LNCaP clone FGC (cell line): ENCODE measurements around the gene OGDHL.

Experiments
- DNase-seq: peaks from one replicate; pipeline ENCODE4 v3.0.0-alpha.2; 2011; ENCODE audit warnings: low read depth
- H3K4me3 ChIP-seq: 2 replicates; pipeline ENCODE4 v1.5.1; 2011; ENCODE audit warnings: mild to moderate bottlenecking, low read depth, low read length, control low read depth
- CTCF ChIP-seq: IDR thresholded peaks from 2 replicates; pipeline ENCODE4 v1.5.1; 2012; ENCODE audit warnings: mild to moderate bottlenecking; ENCODE audit not compliant: control insufficient read depth, insufficient read depth; ENCODE audit errors: extremely low read depth

Gene OGDHL

GRCh38 chr10:49691588-49691987 lies 70.5 kb downstream of the OGDHL start:
- TF ChIP-seq CTCF, result no peak
- H3K4me3 ChIP-seq, result no peak overlapping the region
- DNase-seq, result no peak

- TF ChIP-seq CTCF, result no peak
- H3K4me3 ChIP-seq, result no peak overlapping the region
- DNase-seq, result no peak
Observed at GRCh38 chr10:49690698-49691356, 71.3 kb downstream of the OGDHL start.

- no peak for DNase-seq
- no peak overlapping the region for H3K4me3 ChIP-seq
- TF ChIP-seq CTCF, result no peak
Observed at GRCh38 chr10:49689882-49690510, 72.1 kb downstream of the OGDHL start.

- DNase-seq, result no peak
- H3K4me3 ChIP-seq, result no peak overlapping the region
- no peak for TF ChIP-seq CTCF
Observed at GRCh38 chr10:49688920-49689319, 73.2 kb downstream of the OGDHL start.

GRCh38 chr10:49688261-49688846 lies 73.8 kb downstream of the OGDHL start:
- no peak overlapping the region for H3K4me3 ChIP-seq
- no peak for TF ChIP-seq CTCF
- no peak for DNase-seq

- no peak for DNase-seq
- no peak for TF ChIP-seq CTCF
- H3K4me3 ChIP-seq, result no peak overlapping the region
Observed at GRCh38 chr10:49686651-49687050, 75.5 kb downstream of the OGDHL start.
